SH-SY5Y (cell line): ENCODE data around the gene DNAH5.

Source experiments
- GATA2 ChIP-seq: IDR thresholded peaks from 2 replicates; pipeline ENCODE4 v1.6.1; 2011; ENCODE audit warnings: mild to moderate bottlenecking, low read depth, low read length
- GATA3 ChIP-seq: IDR thresholded peaks from 2 replicates; pipeline ENCODE4 v1.6.1; 2011; ENCODE audit warnings: low read depth, mild to moderate bottlenecking, low read length, moderate library complexity

DNAH5 gene

DNA sequence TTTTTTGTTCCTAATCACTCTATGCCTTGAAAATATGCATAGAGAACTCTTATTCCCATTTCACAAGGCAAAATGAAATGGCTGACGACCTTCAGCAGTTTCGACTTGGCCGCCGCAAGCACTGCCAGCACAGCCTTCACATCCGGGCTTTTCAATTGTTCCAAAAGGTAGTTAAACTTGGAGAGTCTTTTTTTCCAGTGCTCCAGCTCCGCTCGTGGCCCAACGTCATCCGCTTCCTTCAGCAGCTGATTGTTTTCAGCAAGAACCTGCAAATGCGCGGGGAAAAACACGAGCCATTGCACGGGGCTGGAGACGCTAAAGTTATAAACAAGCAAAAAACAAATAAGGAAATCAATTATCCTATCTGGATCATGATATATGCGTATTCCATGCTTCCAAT is 25.4 kb downstream of the DNAH5 start:
- TF ChIP-seq GATA3 (no peak), GATA2 (no peak)

DNA sequence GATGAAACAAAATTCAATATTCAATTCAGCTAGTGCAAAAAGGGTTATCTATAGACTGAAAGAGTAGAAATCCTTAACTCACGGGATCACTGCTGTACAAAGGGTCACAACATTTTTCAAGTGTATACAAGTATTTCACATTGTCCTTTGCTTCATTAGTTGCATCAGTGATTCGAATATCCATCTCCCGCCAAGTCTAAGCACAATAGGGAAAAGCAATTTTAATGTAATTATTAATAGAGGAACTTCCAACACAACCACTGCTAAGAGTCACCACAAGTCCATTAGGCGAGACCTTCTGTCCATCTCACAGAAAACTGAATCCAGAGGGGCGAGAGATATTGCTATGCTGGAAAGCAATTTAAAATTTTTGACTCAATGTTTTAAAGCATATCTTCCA is 27.4 kb downstream of the DNAH5 start:
- no peak for TF ChIP-seq GATA2
- TF ChIP-seq GATA3: no peak

DNA sequence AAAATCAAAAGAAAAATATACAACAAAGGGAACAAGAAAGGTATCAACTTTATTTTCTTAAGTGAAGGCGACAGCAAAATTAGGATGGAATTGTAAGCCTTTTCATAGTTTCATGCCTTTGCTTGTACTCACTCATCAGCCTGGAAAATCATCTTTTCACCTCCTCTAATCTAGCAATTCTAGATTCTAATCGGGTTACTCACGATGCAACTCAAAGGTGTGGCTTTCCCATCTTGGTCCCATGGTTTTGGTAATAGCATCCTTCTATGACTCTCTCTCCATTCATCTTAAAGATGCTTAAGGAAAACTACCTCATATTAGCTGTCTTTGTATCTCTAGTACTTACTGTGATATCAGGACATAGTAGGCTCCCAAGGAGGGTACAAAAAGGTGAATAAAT is 30.5 kb downstream of the DNAH5 start:
- TF ChIP-seq GATA3 (no peak), GATA2 (no peak)

- TF ChIP-seq GATA3 (no peak), GATA2 (no peak)
Measured at GRCh38 chr5:13910637-13911288, 33.7 kb downstream of the DNAH5 start.

DNA sequence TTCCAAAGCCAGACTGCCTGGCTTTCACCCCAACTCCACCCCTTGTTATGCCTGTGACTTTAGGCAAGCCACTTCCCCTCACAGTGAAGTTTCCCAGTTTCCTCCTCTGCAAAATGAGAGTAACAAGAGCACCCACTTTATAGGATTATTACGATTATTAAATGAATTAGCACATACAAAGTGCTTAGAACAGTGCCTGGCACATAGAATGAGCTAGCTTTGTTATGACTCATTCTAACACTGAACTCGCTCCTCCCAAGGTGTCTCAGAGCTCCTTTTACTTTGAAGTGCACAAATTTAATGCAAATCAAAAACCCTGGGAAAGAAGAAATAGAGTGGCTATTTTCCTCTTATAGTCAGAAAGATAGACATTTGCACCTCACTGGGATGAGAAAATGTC is 34.3 kb downstream of the DNAH5 start:
- TF ChIP-seq GATA2: no peak
- TF ChIP-seq GATA3: no peak

DNA sequence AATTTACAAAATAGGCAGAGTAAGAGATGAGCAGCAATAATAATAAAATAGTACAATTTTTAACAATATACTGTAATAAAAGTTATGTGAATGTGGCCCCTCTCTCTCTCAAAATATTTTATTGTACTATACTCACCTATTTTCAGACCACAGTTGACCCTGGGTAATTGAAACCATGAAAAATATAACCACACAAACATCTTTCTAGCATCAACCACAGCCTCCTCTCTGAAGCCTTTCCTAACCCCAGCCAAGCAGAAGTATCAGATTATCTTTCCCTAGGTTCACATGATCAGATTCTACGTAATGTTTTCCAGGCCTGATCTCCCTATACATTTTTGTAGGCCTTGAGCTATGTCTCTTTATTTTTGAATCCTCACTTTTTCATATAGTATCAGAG is 35.2 kb downstream of the DNAH5 start:
- no peak for TF ChIP-seq GATA3

DNA sequence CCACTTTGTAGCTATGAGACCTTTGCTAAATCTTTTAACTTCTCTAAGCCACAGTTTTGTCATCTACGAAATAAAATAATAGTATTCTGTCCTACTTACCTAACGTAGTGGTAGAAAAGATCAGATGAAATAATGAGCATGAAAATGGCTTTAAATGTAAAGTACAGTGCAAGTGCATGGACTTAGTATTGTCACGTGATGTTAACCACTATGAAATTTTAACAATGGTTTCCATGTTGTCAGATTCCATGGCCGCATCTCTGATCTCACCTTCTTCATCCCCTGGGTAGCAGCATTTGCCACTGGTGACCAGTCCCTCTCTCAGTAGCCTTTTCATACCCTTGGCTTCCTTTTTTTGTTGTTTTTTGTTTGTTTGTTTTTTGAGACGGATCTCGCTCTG is 45.9 kb downstream of the DNAH5 start:
- TF ChIP-seq GATA3 (no peak), GATA2 (no peak)

- TF ChIP-seq GATA2: no peak
- TF ChIP-seq GATA3: no peak
Measured at GRCh38 chr5:13878357-13878756, 66.1 kb downstream of the DNAH5 start.

DNA sequence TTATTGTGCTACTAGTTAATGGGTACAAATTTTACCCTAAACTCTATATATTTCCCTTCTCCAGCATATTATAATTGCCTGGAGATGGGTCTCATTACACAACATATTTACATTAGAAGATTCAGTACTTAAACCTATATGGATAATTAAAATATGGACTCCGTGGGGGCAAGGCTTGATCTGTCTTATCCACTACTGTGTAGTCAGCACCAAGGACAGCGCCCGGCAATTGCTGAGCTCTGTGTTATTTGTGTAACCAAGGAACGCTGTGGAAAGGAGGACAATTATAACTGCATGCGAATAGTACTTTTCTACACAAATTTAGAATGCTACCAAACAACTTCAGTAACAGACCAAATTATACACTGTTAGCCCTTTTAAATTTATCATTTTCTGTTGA is 77.7 kb downstream of the DNAH5 start:
- TF ChIP-seq GATA2 (no peak), GATA3 (no peak)

DNA sequence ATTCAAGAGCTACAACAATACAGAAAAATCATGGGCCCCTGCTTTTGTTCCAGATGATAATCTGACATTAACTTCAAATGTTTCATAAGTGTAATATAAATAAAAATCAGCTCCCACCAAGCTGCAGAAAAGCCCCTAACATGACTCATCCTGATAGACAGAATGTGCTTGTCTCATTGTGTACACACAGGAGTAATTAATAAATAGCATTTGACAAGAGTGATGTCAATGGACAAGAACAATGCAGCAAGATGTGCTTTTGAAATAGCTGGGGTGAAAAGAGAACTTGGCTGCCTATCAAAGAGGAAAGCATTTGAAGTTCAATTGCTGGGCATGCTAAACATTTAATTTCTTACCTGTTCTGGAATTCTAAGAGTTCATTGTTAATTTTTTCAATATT is 79.2 kb downstream of the DNAH5 start:
- TF ChIP-seq GATA3 (no peak), GATA2 (no peak)

GRCh38 chr5:13860146-13860545 is 84.3 kb downstream of the DNAH5 start:
- TF ChIP-seq GATA3 (no peak), GATA2 (no peak)

- TF ChIP-seq GATA2: no peak
Measured at GRCh38 chr5:13859270-13860065, 85.0 kb downstream of the DNAH5 start.

- TF ChIP-seq GATA2 (no peak), GATA3 (no peak)
Measured at GRCh38 chr5:13843175-13843846, 101.2 kb downstream of the DNAH5 start.

- TF ChIP-seq GATA3 (no peak), GATA2 (no peak)
Measured at GRCh38 chr5:13833440-13833839, 111.0 kb downstream of the DNAH5 start.

DNA sequence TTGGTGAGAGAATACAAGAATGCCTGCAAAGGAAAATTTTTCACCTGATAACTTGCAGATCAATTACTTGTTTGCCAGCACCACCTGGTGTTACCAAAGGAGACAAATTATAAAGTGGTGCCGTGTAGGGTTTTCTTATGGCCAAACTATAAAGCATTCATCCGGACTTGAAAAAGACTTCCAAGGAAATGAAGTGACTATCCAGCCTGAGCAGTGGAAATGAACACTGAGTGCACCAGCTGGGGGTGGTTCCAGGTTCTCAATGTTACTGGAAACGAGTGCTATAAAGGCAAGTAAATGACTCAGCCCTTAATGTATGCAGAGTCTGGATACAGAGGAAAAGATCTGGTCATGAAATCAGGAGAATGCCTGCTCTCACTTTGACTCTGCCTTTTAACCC is 113.1 kb downstream of the DNAH5 start:
- TF ChIP-seq GATA2 (no peak), GATA3 (no peak)
